Measurements from ENCODE around the gene HIF1A. TPM values are rescaled to one million over a fixed set of nuclear protein-coding genes. Genes with fewer than 3 reads are reported as not detected.

Gene HIF1A
- total and polyA plus RNA-seq, 10 of the 15 experiments (the other 5 are each of a cell fraction or from before 2014, with no cell fraction given) = 18.3 to 97.0 (median 75.3) TPM

- TF ChIP-seq, protein P1, sequence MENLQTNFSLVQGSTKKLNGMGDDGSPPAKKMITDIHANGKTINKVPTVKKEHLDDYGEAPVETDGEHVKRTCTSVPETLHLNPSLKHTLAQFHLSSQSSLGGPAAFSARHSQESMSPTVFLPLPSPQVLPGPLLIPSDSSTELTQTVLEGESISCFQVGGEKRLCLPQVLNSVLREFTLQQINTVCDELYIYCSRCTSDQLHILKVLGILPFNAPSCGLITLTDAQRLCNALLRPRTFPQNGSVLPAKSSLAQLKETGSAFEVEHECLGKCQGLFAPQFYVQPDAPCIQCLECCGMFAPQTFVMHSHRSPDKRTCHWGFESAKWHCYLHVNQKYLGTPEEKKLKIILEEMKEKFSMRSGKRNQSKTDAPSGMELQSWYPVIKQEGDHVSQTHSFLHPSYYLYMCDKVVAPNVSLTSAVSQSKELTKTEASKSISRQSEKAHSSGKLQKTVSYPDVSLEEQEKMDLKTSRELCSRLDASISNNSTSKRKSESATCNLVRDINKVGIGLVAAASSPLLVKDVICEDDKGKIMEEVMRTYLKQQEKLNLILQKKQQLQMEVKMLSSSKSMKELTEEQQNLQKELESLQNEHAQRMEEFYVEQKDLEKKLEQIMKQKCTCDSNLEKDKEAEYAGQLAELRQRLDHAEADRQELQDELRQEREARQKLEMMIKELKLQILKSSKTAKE (IDR thresholded peaks at IDR 0.05; ENCODE audit: low read depth, poor library complexity, severe bottlenecking) = no peak
- no peak for TF ChIP-seq BCLAF1 (IDR thresholded peaks at IDR 0.05)
- TF ChIP-seq, protein P2, sequence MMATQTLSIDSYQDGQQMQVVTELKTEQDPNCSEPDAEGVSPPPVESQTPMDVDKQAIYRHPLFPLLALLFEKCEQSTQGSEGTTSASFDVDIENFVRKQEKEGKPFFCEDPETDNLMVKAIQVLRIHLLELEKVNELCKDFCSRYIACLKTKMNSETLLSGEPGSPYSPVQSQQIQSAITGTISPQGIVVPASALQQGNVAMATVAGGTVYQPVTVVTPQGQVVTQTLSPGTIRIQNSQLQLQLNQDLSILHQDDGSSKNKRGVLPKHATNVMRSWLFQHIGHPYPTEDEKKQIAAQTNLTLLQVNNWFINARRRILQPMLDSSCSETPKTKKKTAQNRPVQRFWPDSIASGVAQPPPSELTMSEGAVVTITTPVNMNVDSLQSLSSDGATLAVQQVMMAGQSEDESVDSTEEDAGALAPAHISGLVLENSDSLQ (IDR thresholded peaks at IDR 0.05) = peak; percentile 97
- TF ChIP-seq, protein P3, sequence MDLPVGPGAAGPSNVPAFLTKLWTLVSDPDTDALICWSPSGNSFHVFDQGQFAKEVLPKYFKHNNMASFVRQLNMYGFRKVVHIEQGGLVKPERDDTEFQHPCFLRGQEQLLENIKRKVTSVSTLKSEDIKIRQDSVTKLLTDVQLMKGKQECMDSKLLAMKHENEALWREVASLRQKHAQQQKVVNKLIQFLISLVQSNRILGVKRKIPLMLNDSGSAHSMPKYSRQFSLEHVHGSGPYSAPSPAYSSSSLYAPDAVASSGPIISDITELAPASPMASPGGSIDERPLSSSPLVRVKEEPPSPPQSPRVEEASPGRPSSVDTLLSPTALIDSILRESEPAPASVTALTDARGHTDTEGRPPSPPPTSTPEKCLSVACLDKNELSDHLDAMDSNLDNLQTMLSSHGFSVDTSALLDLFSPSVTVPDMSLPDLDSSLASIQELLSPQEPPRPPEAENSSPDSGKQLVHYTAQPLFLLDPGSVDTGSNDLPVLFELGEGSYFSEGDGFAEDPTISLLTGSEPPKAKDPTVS (IDR thresholded peaks at IDR 0.05; ENCODE audit: low read depth, low read length) = no peak
- TF ChIP-seq ZNF687 (IDR thresholded peaks at IDR 0.05) = 0 out of 2 replicates have a peak, but pooled peaks have one; percentile 20
- TF ChIP-seq SP1 (IDR thresholded peaks at IDR 0.05; ENCODE audit: low read depth, low read length) = peak; percentile 31
- TF ChIP-seq NR2F1 (conservative IDR thresholded peaks at IDR 0.05) = no peak
- no peak; the same call in 1 of the 2 replicates for TF ChIP-seq HCFC1 (IDR thresholded peaks at IDR 0.05; ENCODE audit: low read length)
- 0 out of 2 replicates have a peak, but pooled peaks have one; percentile 22 for TF ChIP-seq BCL11A (IDR thresholded peaks at IDR 0.05; ENCODE audit: low read depth, low read length)
- no peak for TF ChIP-seq MEF2B (IDR thresholded peaks at IDR 0.05; ENCODE audit: partially characterized antibody, poor library complexity, severe bottlenecking)
- 0 out of 2 replicates have a peak, but pooled peaks have one; percentile 39 for TF ChIP-seq RB1 (IDR thresholded peaks at IDR 0.05; ENCODE audit: borderline replicate concordance)
- TF ChIP-seq CHD2 (IDR thresholded peaks at IDR 0.05; ENCODE audit: borderline replicate concordance, low read depth, low read length) = 0 out of 2 replicates have a peak, but pooled peaks have one; percentile 12
- 0 out of 2 replicates have a peak, but pooled peaks have one; percentile 17 for TF ChIP-seq YY1 (IDR thresholded peaks at IDR 0.05; ENCODE audit: low read depth, low read length)
Measured at GRCh38 chr14:61761959-61762786, 66.9 kb downstream of the HIF1A start, which contains the start of gene SNAPC1 (continued).

All from GM12878 (cell line).